Gastrocnemius medialis (tissue), 4 donors: ENCODE data around the gene OSBPL10. TPM values are rescaled to one million over a fixed set of nuclear protein-coding genes. Genes with fewer than 3 reads are reported as not detected.

Source experiments
- ATAC-seq, 2 donors: fragments of 150-250 bp; one replicate each; pipeline ENCODE4 v1.9.1; 2016
- DNase-seq, 2 donors: peaks; one replicate each; pipeline ENCODE4 v3.0.0-alpha.2; 2019
- H3K27ac ChIP-seq, 4 donors: fragments of 200-600 bp; sonication (generic); 1 replicate in 1 of 4; 2 replicates in 3 of 4; pipeline ENCODE4 v1.5.1; 2016 to 2018; ENCODE audit warnings: mild to moderate bottlenecking in 2 of 4, moderate library complexity in 1 of 4
- H3K27me3 ChIP-seq, 3 donors: fragments of 200-600 bp; sonication (generic) in 2 of 3; 1 replicate in 1 of 3; 2 replicates in 2 of 3; pipeline versions ENCODE4 v1.5.1 to v1.6.0; 2016 to 2019; ENCODE audit warnings: mild to moderate bottlenecking in 1 of 3, moderate library complexity in 1 of 3
- H3K36me3 ChIP-seq, 2 donors: fragments of 200-600 bp; sonication (generic) in 1 of 2; one replicate each; pipeline ENCODE4 v1.5.1; 2017 to 2018
- H3K4me1 ChIP-seq, 2 donors: fragments of 200-600 bp; sonication (generic) in 1 of 2; one replicate each; pipeline ENCODE4 v1.5.1; 2016 to 2017; ENCODE audit warnings: mild to moderate bottlenecking in 2 of 2
- H3K4me3 ChIP-seq, 4 donors: fragments of 200-600 bp; sonication (generic) in 3 of 4; 1 replicate in 1 of 4; 2 replicates in 3 of 4; pipeline ENCODE4 v1.5.1; 2016 to 2019; ENCODE audit warnings: mild to moderate bottlenecking in 2 of 4
- H3K9me3 ChIP-seq, 3 donors: fragments of 200-600 bp; sonication (generic) in 2 of 3; 1 replicate in 1 of 3; 2 replicates in 2 of 3; pipeline ENCODE4 v1.5.1; 2016 to 2019
- POLR2A ChIP-seq, 2 donors: fragments of 450-650 bp; IDR thresholded peaks; one replicate each; pipeline ENCODE4 v1.6.1; 2017; ENCODE audit warnings: antibody characterized with exemption in 2 of 2, mild to moderate bottlenecking in 2 of 2, moderate library complexity in 2 of 2
- in situ Hi-C, 4 donors: fragments of 200-750 bp; cut with MboI; loops; one replicate each; pipeline versions ENCODE4 v1.15.0 to v1.8.0; 2017; ENCODE audit warnings: low sequenced_read_pairs in 4 of 4
- intact Hi-C: fragments of 100-400 bp; cut with DNase I; formaldehyde crosslinking; loops from one replicate; pipeline ENCODE4 v1.15.1; 2023; ENCODE audit warnings: low total_unique reads
- total RNA-seq, 4 donors: library from RNA; depleted of rRNA; stranded (reverse); fragments of >200 nt; gene quantifications; one replicate each; pipeline versions ENCODE4 v1.1.0 to v1.2.3, GENCODE V29; 2016
- TF ChIP-seq, protein P1 (sequence below), 5 experiments: fragments of 450-650 bp in 3 of 5; fragments of 200-600 bp in 2 of 5; sonication (generic) in 2 of 5; IDR thresholded peaks in 4 of 5; conservative IDR thresholded peaks in 1 of 5; 1 replicate in 4 of 5; 2 replicates in 1 of 5; pipeline ENCODE4 v1.5.1; 2016 to 2019; ENCODE audit warnings: antibody characterized with exemption in 5 of 5, mild to moderate bottlenecking in 3 of 5, moderate library complexity in 3 of 5

The OSBPL10 gene
- total RNA-seq, 4 donors from 2014 or later: 1.4 to 7.0 (median 3.8) TPM

DNA sequence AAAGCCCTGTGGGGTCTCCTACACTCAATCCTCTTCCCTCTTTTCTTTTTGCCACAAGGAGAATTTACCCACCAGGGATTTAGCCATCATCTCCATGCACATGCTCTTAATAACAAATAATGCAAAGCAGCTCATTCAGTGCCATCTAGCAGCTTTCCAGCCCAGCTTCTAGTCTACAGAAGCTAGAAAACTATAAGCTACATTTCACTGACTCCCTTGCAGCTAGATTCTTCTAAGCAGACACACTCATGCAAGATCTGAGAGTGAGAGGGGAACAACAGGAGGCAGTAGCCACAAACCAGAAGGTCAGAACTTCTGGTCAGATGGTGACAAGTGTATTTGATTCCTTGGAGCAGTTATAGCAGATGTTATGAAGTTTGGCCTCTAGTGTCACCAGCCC lies 25.5 kb downstream of the OSBPL10 start:
- no peak for DNase-seq
- no peaks in the 10 kb centered on the region for H3K9me3 ChIP-seq
- TF ChIP-seq POLR2A (IDR thresholded peaks at IDR 0.05): no peak
- TF ChIP-seq, protein P1, sequence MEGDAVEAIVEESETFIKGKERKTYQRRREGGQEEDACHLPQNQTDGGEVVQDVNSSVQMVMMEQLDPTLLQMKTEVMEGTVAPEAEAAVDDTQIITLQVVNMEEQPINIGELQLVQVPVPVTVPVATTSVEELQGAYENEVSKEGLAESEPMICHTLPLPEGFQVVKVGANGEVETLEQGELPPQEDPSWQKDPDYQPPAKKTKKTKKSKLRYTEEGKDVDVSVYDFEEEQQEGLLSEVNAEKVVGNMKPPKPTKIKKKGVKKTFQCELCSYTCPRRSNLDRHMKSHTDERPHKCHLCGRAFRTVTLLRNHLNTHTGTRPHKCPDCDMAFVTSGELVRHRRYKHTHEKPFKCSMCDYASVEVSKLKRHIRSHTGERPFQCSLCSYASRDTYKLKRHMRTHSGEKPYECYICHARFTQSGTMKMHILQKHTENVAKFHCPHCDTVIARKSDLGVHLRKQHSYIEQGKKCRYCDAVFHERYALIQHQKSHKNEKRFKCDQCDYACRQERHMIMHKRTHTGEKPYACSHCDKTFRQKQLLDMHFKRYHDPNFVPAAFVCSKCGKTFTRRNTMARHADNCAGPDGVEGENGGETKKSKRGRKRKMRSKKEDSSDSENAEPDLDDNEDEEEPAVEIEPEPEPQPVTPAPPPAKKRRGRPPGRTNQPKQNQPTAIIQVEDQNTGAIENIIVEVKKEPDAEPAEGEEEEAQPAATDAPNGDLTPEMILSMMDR (IDR thresholded peaks at IDR 0.05 in 4 of 5, conservative IDR thresholded peaks at IDR 0.05 in 1 of 5): no peak
- H3K36me3 ChIP-seq: peaks cover 0 to 2% of the 10 kb centered on the region in 2 donors
- H3K27me3 ChIP-seq: no peaks in the 10 kb centered on the region
- intact Hi-C loops: no loop called here
- in situ Hi-C loops: no loop called here
- H3K27ac ChIP-seq: no peak overlapping the region
- peaks cover 10 to 13% of the 10 kb centered on the region in 2 donors for H3K4me1 ChIP-seq
- H3K4me3 ChIP-seq: no peak overlapping the region
- ATAC-seq: no peak

DNA sequence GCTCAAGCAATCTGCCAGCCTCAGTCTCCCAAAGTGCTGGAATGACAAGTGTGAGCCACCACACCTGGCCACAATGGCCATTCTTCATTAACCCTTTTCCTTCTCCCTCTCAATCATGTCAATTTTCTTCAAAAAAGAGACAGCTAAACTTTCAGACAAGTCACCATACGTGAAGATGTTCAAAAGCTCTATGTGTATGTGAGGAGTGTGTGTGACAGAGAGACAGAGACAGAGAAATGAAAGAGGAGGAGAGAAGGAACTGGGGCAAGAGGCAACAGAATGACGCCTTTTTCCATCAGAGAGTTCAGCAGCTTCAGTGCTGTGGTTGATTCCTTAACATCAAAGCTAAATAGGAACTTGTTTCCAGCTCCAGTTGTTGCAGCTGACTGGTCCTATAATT lies 27.4 kb downstream of the OSBPL10 start:
- Histone ChIP-seq H3K27me3 (no peaks in the 10 kb centered on the region), H3K27ac (no peak overlapping the region), H3K4me3 (no peak overlapping the region), H3K9me3 (no peaks in the 10 kb centered on the region), H3K36me3 (peaks cover 0 to 2% of the 10 kb centered on the region in 2 donors), H3K4me1 (peaks cover 0 to 8% of the 10 kb centered on the region in 2 donors)
- TF ChIP-seq, protein P1 (IDR thresholded peaks at IDR 0.05 in 4 of 5, conservative IDR thresholded peaks at IDR 0.05 in 1 of 5): no peak
- TF ChIP-seq POLR2A (IDR thresholded peaks at IDR 0.05): no peak
- ATAC-seq: no peak
- intact Hi-C loops: no loop called here
- no peak for DNase-seq
- in situ Hi-C loops: no loop called here

DNA sequence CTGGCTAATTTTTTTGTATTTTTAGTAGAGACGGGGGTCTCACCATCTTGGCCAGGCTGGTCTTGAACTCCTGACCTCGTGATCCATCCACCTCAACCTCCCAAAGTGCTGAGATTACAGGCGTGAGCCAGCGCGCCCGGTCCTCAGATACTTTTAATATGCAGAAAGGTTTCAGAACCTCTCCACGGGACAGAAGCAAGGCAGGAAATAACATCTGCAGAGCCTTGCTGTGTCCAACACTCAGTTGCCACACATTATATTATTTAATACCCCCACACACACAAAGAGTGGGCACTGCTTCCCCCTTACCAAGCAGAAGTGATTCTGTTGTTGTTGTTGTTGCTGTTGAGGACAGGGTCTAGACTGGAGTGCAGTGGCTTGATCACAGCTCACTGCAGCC lies 28.0 kb downstream of the OSBPL10 start:
- Histone ChIP-seq H3K36me3 (peaks cover 0 to 2% of the 10 kb centered on the region in 2 donors), H3K4me3 (no peak overlapping the region), H3K9me3 (no peaks in the 10 kb centered on the region), H3K27ac (no peak overlapping the region), H3K27me3 (no peaks in the 10 kb centered on the region), H3K4me1 (peaks cover 0 to 3% of the 10 kb centered on the region in 2 donors)
- DNase-seq: no peak
- intact Hi-C loops (no loop called here), in situ Hi-C loops (no loop called here)
- TF ChIP-seq, protein P1 (IDR thresholded peaks at IDR 0.05 in 4 of 5, conservative IDR thresholded peaks at IDR 0.05 in 1 of 5): no peak
- TF ChIP-seq POLR2A (IDR thresholded peaks at IDR 0.05): no peak
- ATAC-seq: no peak

DNA sequence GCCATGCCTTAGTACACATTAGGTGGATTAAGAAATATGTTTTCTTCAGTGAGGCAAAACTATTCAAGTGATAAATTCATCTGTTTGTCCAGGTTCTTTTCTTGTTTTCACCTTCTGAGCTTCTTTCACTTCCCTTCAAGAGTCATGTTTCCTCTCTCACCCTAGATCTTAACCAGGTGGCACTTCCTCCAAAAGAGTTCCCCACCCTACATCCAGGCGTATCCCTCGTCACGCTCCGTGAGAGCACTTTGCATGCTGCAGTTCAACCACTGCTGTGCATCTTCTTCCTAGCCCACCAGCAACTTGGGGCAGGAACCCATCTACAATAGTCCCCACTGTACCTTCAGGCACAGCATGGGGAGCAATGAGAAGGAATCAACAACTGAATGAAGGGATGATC lies 28.9 kb downstream of the OSBPL10 start:
- H3K27ac ChIP-seq: no peak overlapping the region
- intact Hi-C loops: no loop called here
- no peak for TF ChIP-seq POLR2A (IDR thresholded peaks at IDR 0.05)
- TF ChIP-seq, protein P1 (IDR thresholded peaks at IDR 0.05 in 4 of 5, conservative IDR thresholded peaks at IDR 0.05 in 1 of 5): no peak
- H3K4me3 ChIP-seq: no peak overlapping the region
- no peaks in the 10 kb centered on the region for H3K27me3 ChIP-seq
- DNase-seq (no peak), ATAC-seq (no peak)
- H3K36me3 ChIP-seq: peaks cover 0 to 2% of the 10 kb centered on the region in 2 donors
- H3K9me3 ChIP-seq: no peaks in the 10 kb centered on the region
- no peaks in the 10 kb centered on the region for H3K4me1 ChIP-seq
- in situ Hi-C loops: no loop called here

DNA sequence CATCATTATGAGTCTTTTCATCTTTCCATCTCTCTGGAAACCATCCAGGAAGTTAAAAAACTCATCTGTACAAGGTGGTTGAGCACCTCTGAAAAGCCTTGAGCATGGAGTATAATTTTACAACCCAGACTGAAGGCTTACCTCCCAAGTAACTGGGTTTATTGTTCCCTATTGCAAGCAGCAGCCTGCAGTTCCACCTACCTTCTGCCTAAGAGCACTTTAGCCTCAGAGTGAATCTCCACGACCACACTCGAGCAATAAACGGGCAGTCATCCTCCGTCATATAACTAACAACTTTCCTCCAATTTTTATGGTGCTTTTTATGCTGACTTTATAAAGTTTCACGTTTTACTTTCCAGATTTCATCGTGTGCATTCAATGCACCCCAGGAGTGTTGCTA lies 32.8 kb downstream of the OSBPL10 start:
- DNase-seq: no peak
- peaks cover 2 to 5% of the 10 kb centered on the region in 2 donors for H3K4me1 ChIP-seq
- intact Hi-C loops (no loop called here), in situ Hi-C loops (no loop called here)
- no peaks in the 10 kb centered on the region for H3K27me3 ChIP-seq
- no peaks in the 10 kb centered on the region for H3K36me3 ChIP-seq
- TF ChIP-seq, protein P1 (IDR thresholded peaks at IDR 0.05 in 4 of 5, conservative IDR thresholded peaks at IDR 0.05 in 1 of 5): no peak
- TF ChIP-seq POLR2A (IDR thresholded peaks at IDR 0.05): no peak
- H3K9me3 ChIP-seq: no peaks in the 10 kb centered on the region
- no peak for ATAC-seq
- no peak overlapping the region for H3K27ac ChIP-seq
- no peak overlapping the region for H3K4me3 ChIP-seq
